Keratinocyte (primary cell): ENCODE measurements around the gene AGAP1. TPM values are rescaled to one million over a fixed set of nuclear protein-coding genes. Genes with fewer than 3 reads are reported as not detected.

ENCODE experiments used
- DNase-seq: peaks from one replicate; pipeline ENCODE4 v3.0.0-alpha.2; 2011; ENCODE audit warnings: low read depth, missing footprints, low spot score
- FAIRE-seq: peaks from 2 replicates; lab custom pipeline; 2011; peaks lifted over from hg19 to GRCh38; lab: Jason Lieb, UNC
- H2AFZ ChIP-seq: 2 replicates; pipeline ENCODE4 v1.6.0; 2012; ENCODE audit warnings: low read length, control low read depth, inconsistent platforms; ENCODE audit not compliant: control insufficient read depth
- H3K27ac ChIP-seq: 2 replicates; pipeline ENCODE4 v1.5.1; 2011; ENCODE audit warnings: low read length; ENCODE audit not compliant: control insufficient read depth, insufficient read depth
- H3K27me3 ChIP-seq: 3 replicates; pipeline ENCODE4 v1.6.0; 2011; ENCODE audit warnings: low read length; ENCODE audit not compliant: control insufficient read depth, insufficient read depth; ENCODE audit errors: extremely low read depth
- H3K36me3 ChIP-seq, 2 experiments: 2 replicates in 1 of 2; 3 replicates in 1 of 2; pipeline ENCODE4 v1.5.1; 2011; ENCODE audit warnings: low read length in 2 of 2, mild to moderate bottlenecking in 1 of 2; ENCODE audit not compliant: control insufficient read depth in 2 of 2, insufficient read depth in 2 of 2; ENCODE audit errors: extremely low read depth in 1 of 2
- H3K4me1 ChIP-seq: 3 replicates; pipeline ENCODE4 v1.5.1; 2011; ENCODE audit warnings: low read length; ENCODE audit not compliant: control insufficient read depth, insufficient read depth; ENCODE audit errors: extremely low read depth
- H3K4me2 ChIP-seq: 3 replicates; pipeline ENCODE4 v1.6.0; 2011; ENCODE audit warnings: low read depth, low read length; ENCODE audit not compliant: control insufficient read depth, insufficient read depth; ENCODE audit errors: extremely low read depth
- H3K4me3 ChIP-seq, 3 experiments: fragments of 200-600 bp in 1 of 3; sonication (generic) in 1 of 3; 2 replicates in 2 of 3; 3 replicates in 1 of 3; pipeline ENCODE4 v1.5.1; 2011 to 2016; ENCODE audit warnings: low read length in 3 of 3, mild to moderate bottlenecking in 3 of 3, control low read depth in 2 of 3, inconsistent platforms in 1 of 3, low read depth in 1 of 3, mixed read lengths in 1 of 3, mixed run types in 1 of 3, moderate library complexity in 1 of 3; ENCODE audit not compliant: control insufficient read depth in 2 of 3, insufficient read depth in 2 of 3; ENCODE audit errors: extremely low read depth in 1 of 3
- H3K79me2 ChIP-seq: 2 replicates; pipeline ENCODE4 v1.6.0; 2012; ENCODE audit warnings: low read length; ENCODE audit not compliant: control insufficient read depth, insufficient read depth
- H3K9ac ChIP-seq: 3 replicates; pipeline ENCODE4 v1.6.0; 2011; ENCODE audit warnings: low read length; ENCODE audit not compliant: control insufficient read depth, insufficient read depth; ENCODE audit errors: extremely low read depth
- H3K9me1 ChIP-seq: 3 replicates; pipeline ENCODE4 v1.6.0; 2011; ENCODE audit warnings: low read length; ENCODE audit not compliant: control insufficient read depth, insufficient read depth; ENCODE audit errors: extremely low read depth
- H3K9me3 ChIP-seq: 2 replicates; pipeline ENCODE4 v1.5.1; 2012; ENCODE audit warnings: low read depth, low read length; ENCODE audit not compliant: control insufficient read depth
- H4K20me1 ChIP-seq: 3 replicates; pipeline ENCODE4 v1.6.0; 2011; ENCODE audit warnings: low read length; ENCODE audit not compliant: control insufficient read depth, insufficient read depth; ENCODE audit errors: extremely low read depth
- EZH2 ChIP-seq: IDR thresholded peaks from one replicate; pipeline ENCODE4 v1.6.1; 2012; ENCODE audit warnings: inconsistent platforms, mild to moderate bottlenecking, low read length, moderate library complexity
- dilution Hi-C: fragments of 300-500 bp; cut with MboI; formaldehyde crosslinking; loops from one replicate; pipeline ENCODE4 v1.7.0; 2020; ENCODE audit warnings: low sequenced_read_pairs; ENCODE audit not compliant: extremely low pct_ligation_motif_present
- polyA plus RNA-seq, 5 experiments: library from polyadenylated mRNA; depleted of rRNA in 3 of 5; stranded (reverse) in 3 of 5; stranded (forward) in 1 of 5; unstranded in 1 of 5; fragments of >200 nt; gene quantifications; 1 replicate in 1 of 5; 2 replicates in 3 of 5; 3 replicates in 1 of 5; pipeline versions ENCODE4 v1.2.1 to v1.2.3, GENCODE V29; 2011 to 2012; ENCODE audit warnings: missing spikeins in 2 of 5, low read depth in 1 of 5, low replicate concordance in 1 of 5
- TF ChIP-seq, protein P1 (sequence below), 3 experiments: IDR thresholded peaks in 1 of 3; conservative IDR thresholded peaks in 1 of 3; optimal IDR thresholded peaks in 1 of 3; 2 replicates in 2 of 3; 3 replicates in 1 of 3; pipeline versions ENCODE3 to v1.5.1; 2011; ENCODE audit warnings: low read length in 3 of 3, mild to moderate bottlenecking in 3 of 3, moderate library complexity in 2 of 3, control low read depth in 1 of 3, inconsistent platforms in 1 of 3; ENCODE audit not compliant: insufficient read depth in 2 of 3; ENCODE audit errors: extremely low read depth in 1 of 3

AGAP1 gene
- polyA plus RNA-seq, 1 donor (not counting 4 experiments of a cell fraction or from before 2014, with no cell fraction given): 12.6 TPM

- Histone ChIP-seq H4K20me1 (no peaks in the 10 kb centered on the region), H3K9me3 (no peaks in the 10 kb centered on the region), H3K27ac (no peak overlapping the region), H3K36me3 (no peaks in the 10 kb centered on the region), H3K27me3 (no peaks in the 10 kb centered on the region), H3K79me2 (no peaks in the 10 kb centered on the region), H3K4me1 (no peaks in the 10 kb centered on the region), H3K9ac (no peak overlapping the region), H3K4me2 (no peak overlapping the region), H3K9me1 (no peaks in the 10 kb centered on the region), H3K4me3 (no peak overlapping the region), H2AFZ (no peak overlapping the region)
- TF ChIP-seq, protein P1, sequence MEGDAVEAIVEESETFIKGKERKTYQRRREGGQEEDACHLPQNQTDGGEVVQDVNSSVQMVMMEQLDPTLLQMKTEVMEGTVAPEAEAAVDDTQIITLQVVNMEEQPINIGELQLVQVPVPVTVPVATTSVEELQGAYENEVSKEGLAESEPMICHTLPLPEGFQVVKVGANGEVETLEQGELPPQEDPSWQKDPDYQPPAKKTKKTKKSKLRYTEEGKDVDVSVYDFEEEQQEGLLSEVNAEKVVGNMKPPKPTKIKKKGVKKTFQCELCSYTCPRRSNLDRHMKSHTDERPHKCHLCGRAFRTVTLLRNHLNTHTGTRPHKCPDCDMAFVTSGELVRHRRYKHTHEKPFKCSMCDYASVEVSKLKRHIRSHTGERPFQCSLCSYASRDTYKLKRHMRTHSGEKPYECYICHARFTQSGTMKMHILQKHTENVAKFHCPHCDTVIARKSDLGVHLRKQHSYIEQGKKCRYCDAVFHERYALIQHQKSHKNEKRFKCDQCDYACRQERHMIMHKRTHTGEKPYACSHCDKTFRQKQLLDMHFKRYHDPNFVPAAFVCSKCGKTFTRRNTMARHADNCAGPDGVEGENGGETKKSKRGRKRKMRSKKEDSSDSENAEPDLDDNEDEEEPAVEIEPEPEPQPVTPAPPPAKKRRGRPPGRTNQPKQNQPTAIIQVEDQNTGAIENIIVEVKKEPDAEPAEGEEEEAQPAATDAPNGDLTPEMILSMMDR (optimal IDR thresholded peaks at IDR 0.05 in 1 of 3, IDR thresholded peaks at IDR 0.05 in 1 of 3, conservative IDR thresholded peaks at IDR 0.05 in 1 of 3; ENCODE audit: extremely low read depth in 1 of 3, insufficient read depth in 2 of 3, low read length in 3 of 3): no peak
- TF ChIP-seq EZH2: no peak
- DNase-seq (no peak), FAIRE-seq (no peak)
- dilution Hi-C loops: no loop called here
Measured at GRCh38 chr2:235780401-235780800, 286.6 kb downstream of the AGAP1 start.

GRCh38 chr2:235781775-235782174, 287.9 kb downstream of the AGAP1 start:
- Histone ChIP-seq H3K27me3 (no peaks in the 10 kb centered on the region), H3K36me3 (no peaks in the 10 kb centered on the region), H3K4me1 (no peaks in the 10 kb centered on the region), H3K9ac (no peak overlapping the region), H3K4me3 (no peak overlapping the region), H4K20me1 (no peaks in the 10 kb centered on the region), H3K79me2 (no peaks in the 10 kb centered on the region), H2AFZ (no peak overlapping the region), H3K9me3 (no peaks in the 10 kb centered on the region), H3K27ac (no peak overlapping the region), H3K4me2 (no peak overlapping the region), H3K9me1 (no peaks in the 10 kb centered on the region)
- TF ChIP-seq, protein P1 (optimal IDR thresholded peaks at IDR 0.05 in 1 of 3, IDR thresholded peaks at IDR 0.05 in 1 of 3, conservative IDR thresholded peaks at IDR 0.05 in 1 of 3; ENCODE audit: extremely low read depth in 1 of 3, insufficient read depth in 2 of 3, low read length in 3 of 3): no peak
- TF ChIP-seq EZH2: no peak
- FAIRE-seq (no peak), DNase-seq (no peak)
- dilution Hi-C loops: no loop called here
